ENCODE data around the gene PPFIA4. TPM values are rescaled to one million over a fixed set of nuclear protein-coding genes. Genes with fewer than 3 reads are reported as not detected.
"Not testable (repeated sequence)": the region's sequence is repeated elsewhere in the genome, so short reads cannot be mapped to it uniquely, and the experiment has no call there.

Gene PPFIA4
- total RNA-seq, 2 experiments from 2014 or later = 0.93 to 0.98 TPM

GRCh38 chr1:203017061-203017460 lies 9.2 kb upstream of the PPFIA4 start:
- no peaks in the 10 kb centered on the region for H3K9me3 Mint-ChIP-seq
- H3K36me3 ChIP-seq (ENCODE audit: insufficient read depth, low read length) = peaks cover 94% of the 10 kb centered on the region
- H3K4me1 Mint-ChIP-seq (ENCODE audit: low read depth) = peaks cover 7% of the 10 kb centered on the region
- POLR2A ChIA-PET = interaction anchor here (2.3 kb wide), 1 partner anchor 10 kb away, joined by 12 read pairs; the partner anchor contains the start of gene TMEM183A
- no peaks in the 10 kb centered on the region for H3K27me3 ChIP-seq (ENCODE audit: control insufficient read depth in 1 of 2, insufficient read depth in 2 of 2, low read length in 2 of 2)
- H3K27ac Mint-ChIP-seq = no peak overlapping the region
- intact Hi-C loops (cut with DNase I, micrococcal nuclease) = no loop called here
- no peak for TF ChIP-seq CTCF (IDR thresholded peaks at IDR 0.05)
- peaks cover 99% of the 10 kb centered on the region for H3K36me3 Mint-ChIP-seq (ENCODE audit: low read depth)
- DNase-seq (no peak), ATAC-seq (ENCODE audit: poor library complexity) (no peak)
- H3K27me3 Mint-ChIP-seq = no peaks in the 10 kb centered on the region
- CTCF ChIA-PET = no interaction called here
- no peak overlapping the region for H3K27ac ChIP-seq (ENCODE audit: low read depth in 1 of 2, low read length in 2 of 2)
- no peaks in the 10 kb centered on the region for H3K9me3 ChIP-seq (ENCODE audit: control insufficient read depth in 1 of 2, insufficient read depth in 1 of 2, low read length in 2 of 2)
- no peak overlapping the region for H3K4me3 ChIP-seq (ENCODE audit: low read length)
- H3K4me3 Mint-ChIP-seq = no peak overlapping the region
- H3K4me1 ChIP-seq (ENCODE audit: insufficient read depth, low read length) = no peaks in the 10 kb centered on the region

- Mint-ChIP-seq H3K36me3 (ENCODE audit: low read depth) (peaks cover 98% of the 10 kb centered on the region), H3K4me3 (no peak overlapping the region), H3K4me1 (ENCODE audit: low read depth) (peaks cover 7% of the 10 kb centered on the region), H3K27ac (no peak overlapping the region), H3K9me3 (no peaks in the 10 kb centered on the region), H3K27me3 (no peaks in the 10 kb centered on the region)
- no peaks in the 10 kb centered on the region for H3K4me1 ChIP-seq (ENCODE audit: insufficient read depth, low read length)
- ChIA-PET POLR2A (interaction anchor here (2.3 kb wide), 1 partner anchor 10 kb away, joined by 12 read pairs; the partner anchor contains the start of gene TMEM183A), CTCF (no interaction called here)
- H3K9me3 ChIP-seq (ENCODE audit: control insufficient read depth in 1 of 2, insufficient read depth in 1 of 2, low read length in 2 of 2) = no peaks in the 10 kb centered on the region
- H3K36me3 ChIP-seq (ENCODE audit: insufficient read depth, low read length) = peaks cover 91% of the 10 kb centered on the region
- ATAC-seq (ENCODE audit: poor library complexity) (no peak), DNase-seq (no peak)
- no peaks in the 10 kb centered on the region for H3K27me3 ChIP-seq (ENCODE audit: control insufficient read depth in 1 of 2, insufficient read depth in 2 of 2, low read length in 2 of 2)
- H3K4me3 ChIP-seq (ENCODE audit: low read length) = no peak overlapping the region
- no peak for TF ChIP-seq CTCF (IDR thresholded peaks at IDR 0.05)
- intact Hi-C loops (cut with DNase I, micrococcal nuclease) = no loop called here
- no peak overlapping the region for H3K27ac ChIP-seq (ENCODE audit: low read depth in 1 of 2, low read length in 2 of 2)
Measured at GRCh38 chr1:203017692-203018091, 8.6 kb upstream of the PPFIA4 start.

GRCh38 chr1:203022855-203023254 lies 3.4 kb upstream of the PPFIA4 start:
- Histone ChIP-seq H3K36me3 (ENCODE audit: insufficient read depth, low read length) (peaks cover 55% of the 10 kb centered on the region), H3K4me1 (ENCODE audit: insufficient read depth, low read length) (peaks cover 17% of the 10 kb centered on the region)
- H3K27ac ChIP-seq (ENCODE audit: low read depth in 1 of 2, low read length in 2 of 2); H3K27ac Mint-ChIP-seq; DNase-seq; H3K27me3 ChIP-seq (ENCODE audit: control insufficient read depth in 1 of 2, insufficient read depth in 2 of 2, low read length in 2 of 2); H3K27me3 Mint-ChIP-seq; H3K9me3 ChIP-seq (ENCODE audit: control insufficient read depth in 1 of 2, insufficient read depth in 1 of 2, low read length in 2 of 2); ATAC-seq (ENCODE audit: poor library complexity); H3K4me3 ChIP-seq (ENCODE audit: low read length); H3K4me3 Mint-ChIP-seq; H3K9me3 Mint-ChIP-seq: not testable (repeated sequence)
- CTCF ChIA-PET = interaction anchor here (0.7 kb wide), 1 partner anchor 96 kb away, joined by 3 read pairs; the partner anchor contains the start of gene KLHL12
- H3K36me3 Mint-ChIP-seq (ENCODE audit: low read depth) = peaks cover 63% of the 10 kb centered on the region
- POLR2A ChIA-PET = interaction anchor here (0.6 to 1.1 kb wide), 2 partner anchors 16 to 665 kb away, joined by 3 to 5 read pairs; partner anchors contain the start of gene TMEM183A
- intact Hi-C loops (cut with DNase I, micrococcal nuclease) = loop anchor here in 1 of 2 experiments (10.0 kb wide), 1 partner anchor 842 kb away; the partner anchor contains the start of gene SNRPE
- H3K4me1 Mint-ChIP-seq (ENCODE audit: low read depth) = peaks cover 14% of the 10 kb centered on the region
